ENCODE data around the gene MTFR1L. TPM values are rescaled to one million over a fixed set of nuclear protein-coding genes. Genes with fewer than 3 reads are reported as not detected.

Gene MTFR1L
- total RNA-seq, 1 donor from 2014 or later: 15.0 TPM

GRCh38 chr1:25856856-25857255 is 37.1 kb downstream of the MTFR1L start:
- H3K36me3 ChIP-seq (ENCODE audit: control insufficient read depth, insufficient read depth, low read length): no peaks in the 10 kb centered on the region
- TF ChIP-seq, protein P1, sequence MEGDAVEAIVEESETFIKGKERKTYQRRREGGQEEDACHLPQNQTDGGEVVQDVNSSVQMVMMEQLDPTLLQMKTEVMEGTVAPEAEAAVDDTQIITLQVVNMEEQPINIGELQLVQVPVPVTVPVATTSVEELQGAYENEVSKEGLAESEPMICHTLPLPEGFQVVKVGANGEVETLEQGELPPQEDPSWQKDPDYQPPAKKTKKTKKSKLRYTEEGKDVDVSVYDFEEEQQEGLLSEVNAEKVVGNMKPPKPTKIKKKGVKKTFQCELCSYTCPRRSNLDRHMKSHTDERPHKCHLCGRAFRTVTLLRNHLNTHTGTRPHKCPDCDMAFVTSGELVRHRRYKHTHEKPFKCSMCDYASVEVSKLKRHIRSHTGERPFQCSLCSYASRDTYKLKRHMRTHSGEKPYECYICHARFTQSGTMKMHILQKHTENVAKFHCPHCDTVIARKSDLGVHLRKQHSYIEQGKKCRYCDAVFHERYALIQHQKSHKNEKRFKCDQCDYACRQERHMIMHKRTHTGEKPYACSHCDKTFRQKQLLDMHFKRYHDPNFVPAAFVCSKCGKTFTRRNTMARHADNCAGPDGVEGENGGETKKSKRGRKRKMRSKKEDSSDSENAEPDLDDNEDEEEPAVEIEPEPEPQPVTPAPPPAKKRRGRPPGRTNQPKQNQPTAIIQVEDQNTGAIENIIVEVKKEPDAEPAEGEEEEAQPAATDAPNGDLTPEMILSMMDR (IDR thresholded peaks at IDR 0.05; ENCODE audit: insufficient read depth, low read length, severe bottlenecking): no peak
- DNase-seq (ENCODE audit: low read depth) (no peak), FAIRE-seq (no peak)
- H3K27me3 ChIP-seq (ENCODE audit: control insufficient read depth, insufficient read depth, low read length): no peaks in the 10 kb centered on the region
- H3K4me3 ChIP-seq (ENCODE audit: low read depth, low read length): no peak overlapping the region

DNA sequence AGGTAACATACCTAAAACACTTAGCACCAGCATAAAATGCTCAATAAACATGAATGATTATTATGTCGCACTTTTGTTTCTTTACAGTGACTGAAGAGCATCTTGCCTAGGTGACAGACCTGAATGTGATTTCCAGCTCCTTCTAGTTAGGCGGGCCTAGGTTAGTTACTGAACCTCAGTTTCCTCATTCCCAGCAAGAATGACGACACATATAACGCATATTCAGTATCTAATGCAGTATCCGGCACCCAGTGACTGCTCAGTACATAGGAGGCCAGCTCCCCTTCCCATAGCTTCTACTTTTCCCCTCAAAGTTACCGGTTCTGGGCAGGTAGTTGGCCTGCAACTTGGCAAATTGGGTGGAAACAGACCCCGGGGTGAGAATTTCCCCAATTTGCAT is 38.7 kb downstream of the MTFR1L start:
- TF ChIP-seq, protein P1 (IDR thresholded peaks at IDR 0.05; ENCODE audit: insufficient read depth, low read length, severe bottlenecking): no peak
- DNase-seq (ENCODE audit: low read depth) (peak; percentile 29), FAIRE-seq (no peak)
- Histone ChIP-seq H3K27me3 (ENCODE audit: control insufficient read depth, insufficient read depth, low read length) (no peaks in the 10 kb centered on the region), H3K4me3 (ENCODE audit: low read depth, low read length) (peak overlapping the region; percentile 69), H3K36me3 (ENCODE audit: control insufficient read depth, insufficient read depth, low read length) (no peaks in the 10 kb centered on the region)

DNA sequence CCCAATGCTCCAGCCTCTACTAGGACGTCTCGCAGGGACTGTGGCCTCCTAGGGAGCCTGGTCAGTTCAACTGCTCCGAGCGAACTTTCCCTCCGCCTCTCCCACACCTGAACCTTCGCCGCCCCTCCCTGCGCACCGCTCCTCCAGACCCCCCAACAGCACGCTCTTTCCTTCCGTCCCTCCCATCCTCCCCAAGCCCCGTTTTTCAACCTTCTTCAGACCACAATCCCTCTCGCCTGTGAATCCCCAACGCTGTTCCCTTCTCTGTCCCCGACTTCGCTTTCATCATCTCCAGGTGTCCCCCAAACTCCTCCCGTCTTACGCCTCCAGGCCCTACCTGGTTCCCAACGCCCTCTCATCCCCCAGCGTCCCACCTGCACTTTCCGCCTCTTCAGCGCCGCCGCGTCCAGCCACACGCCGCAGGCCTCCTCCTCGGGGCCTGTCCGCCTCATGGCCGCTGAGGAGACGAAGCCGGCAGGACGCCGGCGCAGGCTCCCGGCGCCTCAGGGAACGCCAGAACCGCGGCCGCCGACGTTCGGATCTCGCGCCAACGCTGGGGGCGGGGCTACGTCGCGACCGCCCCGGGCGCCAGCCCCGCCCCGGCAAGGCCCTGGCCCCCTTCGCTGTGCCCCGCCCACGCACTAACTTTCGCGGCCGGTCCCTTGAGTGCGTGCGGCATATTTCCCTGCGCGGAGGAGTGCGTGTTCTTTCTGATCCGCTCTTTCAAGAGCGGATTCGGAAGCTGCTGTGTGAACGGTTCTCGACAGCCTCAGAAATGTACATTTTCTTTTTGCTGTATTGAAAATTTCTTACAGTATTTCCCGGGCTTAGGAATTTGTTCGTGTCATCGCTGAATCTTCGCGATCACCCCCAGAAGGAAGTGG is 39.4 kb downstream of the MTFR1L start, which contains the start of gene AUNIP:
TSS of gene AUNIP (minus strand) at position 552 of the 884 bp plus-strand sequence. CDS start at position 452, 100 bp downstream.
- H3K4me3 ChIP-seq (ENCODE audit: low read depth, low read length): peak within 1 kb of the TSS; percentile 69
- FAIRE-seq (no peak), DNase-seq (ENCODE audit: low read depth) (peak; percentile 66)
- peaks cover 1% of the 10 kb centered on the region for H3K36me3 ChIP-seq (ENCODE audit: control insufficient read depth, insufficient read depth, low read length)
- H3K27me3 ChIP-seq (ENCODE audit: control insufficient read depth, insufficient read depth, low read length): no peaks in the 10 kb centered on the region
- TF ChIP-seq, protein P1 (IDR thresholded peaks at IDR 0.05; ENCODE audit: insufficient read depth, low read length, severe bottlenecking): no peak

DNA sequence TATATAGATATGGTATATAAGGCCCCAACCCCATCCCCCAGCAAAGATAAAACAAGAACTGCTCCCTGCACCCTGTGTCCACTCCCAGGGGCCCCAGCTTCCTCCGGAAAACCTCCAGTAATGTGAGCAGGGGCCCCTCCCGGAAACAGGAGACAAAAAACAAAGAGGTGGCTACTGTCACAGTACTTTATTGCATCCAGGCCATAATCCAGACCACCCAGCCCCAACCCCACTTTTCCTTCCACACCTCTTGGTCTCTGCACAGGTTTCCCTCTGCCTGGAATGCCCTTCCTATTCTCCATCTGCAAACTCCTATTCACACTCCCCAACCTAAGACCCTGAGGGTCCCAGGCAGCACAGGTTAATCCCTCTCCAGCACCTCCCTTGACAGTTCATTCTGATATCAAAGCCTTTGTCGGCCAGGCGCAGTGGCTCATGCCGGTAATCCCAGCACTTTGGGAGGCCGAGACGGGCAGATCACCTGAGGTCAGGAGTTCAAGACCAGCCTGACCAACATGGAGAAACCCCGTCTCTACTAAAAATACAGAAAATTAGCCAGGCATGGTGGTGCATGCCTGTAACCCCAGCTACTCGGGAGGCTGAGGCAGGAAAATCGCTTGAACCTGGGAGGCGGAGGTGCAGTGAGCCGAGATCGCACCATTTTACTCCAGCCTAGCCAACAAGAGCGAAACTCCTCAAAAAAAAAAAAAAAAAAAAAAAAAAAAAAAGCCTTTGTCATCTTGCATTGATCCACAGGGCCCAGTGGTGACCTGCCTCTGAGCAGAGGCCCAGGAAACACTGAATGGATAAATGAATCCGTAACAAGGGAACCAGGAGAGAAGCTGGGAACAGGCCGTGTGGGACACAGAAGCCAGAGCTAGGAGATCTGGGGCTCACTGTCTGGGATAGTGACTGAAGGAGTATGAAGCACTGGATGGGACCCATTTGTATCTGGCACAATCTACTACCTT is 41.8 kb downstream of the MTFR1L start:
- TF ChIP-seq, protein P1 (IDR thresholded peaks at IDR 0.05; ENCODE audit: insufficient read depth, low read length, severe bottlenecking): no peak
- Histone ChIP-seq H3K4me3 (ENCODE audit: low read depth, low read length) (no peak overlapping the region), H3K36me3 (ENCODE audit: control insufficient read depth, insufficient read depth, low read length) (peaks cover 3% of the 10 kb centered on the region), H3K27me3 (ENCODE audit: control insufficient read depth, insufficient read depth, low read length) (no peaks in the 10 kb centered on the region)
- FAIRE-seq (no peak), DNase-seq (ENCODE audit: low read depth) (no peak)

DNA sequence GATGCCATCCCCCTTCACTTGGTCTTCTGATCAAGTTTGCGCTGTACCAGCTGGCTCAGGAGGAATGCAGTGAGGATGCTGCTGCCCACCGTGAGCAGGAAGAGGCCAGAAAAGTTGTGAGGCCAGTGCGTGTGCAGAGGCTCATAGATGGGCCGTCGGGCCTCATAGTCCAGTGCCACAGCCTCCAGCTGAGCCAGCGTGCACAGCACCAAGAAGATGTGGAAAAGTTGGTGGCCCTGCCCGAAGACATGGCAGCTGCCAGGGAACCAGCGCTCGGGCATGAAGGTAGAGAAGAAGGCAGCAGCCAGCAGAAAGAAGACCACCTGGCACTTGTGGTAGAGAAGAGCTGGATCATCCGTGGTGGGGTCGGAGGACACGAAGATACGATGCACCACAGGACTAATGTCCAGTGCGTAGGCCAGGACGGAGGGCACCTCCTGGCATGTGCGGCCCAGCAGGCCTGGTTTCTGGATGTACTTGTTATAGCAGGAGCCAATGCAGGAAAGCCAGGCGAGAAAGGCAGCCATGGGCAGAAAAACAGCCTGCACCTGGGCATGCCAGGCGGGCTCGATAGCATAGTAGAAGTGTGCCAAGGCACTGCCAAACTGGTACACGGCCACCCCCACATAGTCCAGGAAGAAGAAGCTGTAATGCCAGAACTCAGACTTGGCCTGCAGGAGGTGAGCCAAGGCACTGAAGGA is 43.2 kb downstream of the MTFR1L start:
- H3K36me3 ChIP-seq (ENCODE audit: control insufficient read depth, insufficient read depth, low read length): peaks cover 5% of the 10 kb centered on the region
- no peaks in the 10 kb centered on the region for H3K27me3 ChIP-seq (ENCODE audit: control insufficient read depth, insufficient read depth, low read length)
- TF ChIP-seq, protein P1 (IDR thresholded peaks at IDR 0.05; ENCODE audit: insufficient read depth, low read length, severe bottlenecking): no peak
- no peak overlapping the region for H3K4me3 ChIP-seq (ENCODE audit: low read depth, low read length)
- no peak for FAIRE-seq
- DNase-seq (ENCODE audit: low read depth): no peak

All from bronchial epithelial cell (primary cell).